ENCODE measurements around the gene CTNNA2.
"Not testable (repeated sequence)": the region's sequence is repeated elsewhere in the genome, so short reads cannot be mapped to it uniquely, and the experiment has no call there.

CTNNA2 gene

DNA sequence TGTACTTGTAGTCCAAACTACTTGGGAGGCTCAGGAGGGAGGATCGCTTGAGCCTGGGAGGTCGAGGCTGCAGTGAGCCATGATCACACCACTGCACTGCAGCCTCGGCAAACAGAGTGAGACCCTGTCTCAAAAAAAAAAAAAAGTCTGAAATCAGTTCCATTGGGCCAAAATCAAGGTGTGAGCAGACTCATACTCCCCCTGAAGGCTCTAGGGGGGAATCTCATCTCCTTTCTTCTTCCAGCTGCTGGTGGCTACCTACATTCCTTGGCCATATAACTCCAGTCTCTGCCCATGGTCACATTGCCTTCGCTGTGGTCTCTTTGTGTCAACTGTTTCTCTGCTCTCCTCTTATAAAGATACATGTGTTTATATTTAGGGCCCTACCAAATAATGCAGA, 557.7 kb downstream of the CTNNA2 start:
- no peak for DNase-seq (ENCODE audit: low read depth in 1 of 2, low spot score in 1 of 2)

DNA sequence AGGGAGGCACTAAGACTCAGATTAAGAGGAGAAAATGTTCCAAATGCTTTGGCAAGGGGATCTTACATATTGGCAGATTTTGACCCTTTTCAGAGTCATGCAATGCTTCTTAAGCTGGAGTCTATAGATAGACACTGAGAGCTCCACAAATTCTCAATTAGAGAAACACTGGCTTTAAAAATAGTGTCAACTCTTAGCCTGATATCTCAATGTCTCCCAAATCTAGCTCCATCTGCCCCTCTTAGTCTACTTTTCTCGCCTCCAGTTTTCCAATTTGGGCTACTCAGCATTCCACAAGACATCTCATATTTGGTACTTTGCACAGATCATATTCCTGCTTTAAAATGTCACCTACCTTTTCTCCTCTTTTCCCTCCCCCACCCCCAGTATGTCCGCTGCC, 559.1 kb downstream of the CTNNA2 start:
- DNase-seq (ENCODE audit: low read depth in 1 of 2, low spot score in 1 of 2) = no peak

DNA sequence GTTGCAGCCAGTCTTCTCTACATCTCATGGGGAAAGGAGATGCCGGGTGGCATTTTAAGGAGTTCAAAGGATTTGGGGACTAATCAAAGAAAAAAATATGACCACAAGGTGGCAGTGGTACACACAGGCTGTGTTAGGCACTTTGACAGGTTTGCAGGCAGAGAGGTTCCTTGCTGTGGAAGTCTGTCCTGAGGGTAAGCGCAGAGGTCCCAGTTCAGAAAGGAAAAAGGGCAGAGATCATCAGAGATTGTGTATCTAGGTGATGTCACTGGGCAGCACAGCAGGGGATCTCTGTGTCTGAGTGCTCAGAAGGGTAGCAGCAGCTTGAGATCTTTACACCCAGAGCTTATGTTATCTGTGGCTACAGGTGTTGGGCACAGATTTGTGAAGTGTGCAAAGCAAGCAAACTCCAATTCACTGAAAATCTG, 560.3 kb downstream of the CTNNA2 start:
- DNase-seq (ENCODE audit: low read depth in 1 of 2, low spot score in 1 of 2) = no peak

DNA sequence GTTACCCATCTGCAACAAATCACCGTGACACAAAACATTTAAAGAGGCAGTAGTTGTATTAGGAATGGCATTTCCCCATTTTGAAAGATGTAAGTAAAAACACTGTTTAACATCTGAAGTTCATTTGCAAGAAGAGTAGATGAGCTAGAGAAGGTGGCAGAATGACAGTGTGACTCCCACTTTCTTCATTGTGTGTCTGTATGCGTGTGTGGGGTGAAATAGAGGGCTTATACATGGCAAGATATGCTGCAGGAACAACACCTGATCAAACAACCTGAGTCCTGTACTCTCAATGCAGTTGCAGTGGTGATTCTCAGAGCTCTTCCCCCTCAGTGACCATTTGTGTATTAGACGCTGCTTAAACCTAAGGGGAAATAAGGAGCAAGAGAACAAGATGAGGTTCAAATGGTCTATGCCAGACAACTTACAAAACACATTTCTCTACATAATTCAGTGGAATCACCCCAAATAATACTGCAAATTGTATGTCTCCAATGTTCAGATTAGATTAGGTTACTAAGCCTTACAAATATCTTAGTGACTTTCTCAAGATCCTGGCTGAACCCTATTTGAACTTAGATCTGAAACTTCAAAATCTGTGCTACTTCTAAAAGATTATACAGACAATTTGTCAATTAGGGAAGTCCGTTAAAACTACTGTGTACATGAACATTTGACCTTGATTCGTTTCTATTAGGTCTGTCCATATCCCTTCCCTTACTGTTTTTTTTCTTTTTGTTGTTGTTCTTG, 561.6 kb downstream of the CTNNA2 start:
- DNase-seq (ENCODE audit: low read depth in 1 of 2, low spot score in 1 of 2) = no peak

DNA sequence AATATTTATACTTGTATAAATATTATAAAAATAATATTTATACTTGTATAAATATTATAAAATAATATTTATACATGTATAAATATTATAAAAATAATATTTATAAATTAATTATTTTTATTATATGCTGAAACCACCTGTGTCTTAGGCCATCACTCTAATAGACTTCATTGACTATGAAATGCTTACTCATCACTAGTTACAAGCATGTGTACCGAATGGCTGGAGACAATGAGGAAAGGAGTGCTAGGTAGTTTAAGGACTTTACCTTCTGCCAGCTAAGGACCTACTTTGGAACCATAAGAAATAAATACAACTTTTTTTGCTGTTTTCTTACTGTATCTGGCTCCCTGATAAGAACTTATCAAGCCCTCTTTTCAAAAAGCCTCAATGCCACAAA, 562.9 kb downstream of the CTNNA2 start:
- DNase-seq (ENCODE audit: low read depth in 1 of 2, low spot score in 1 of 2) = no peak

DNA sequence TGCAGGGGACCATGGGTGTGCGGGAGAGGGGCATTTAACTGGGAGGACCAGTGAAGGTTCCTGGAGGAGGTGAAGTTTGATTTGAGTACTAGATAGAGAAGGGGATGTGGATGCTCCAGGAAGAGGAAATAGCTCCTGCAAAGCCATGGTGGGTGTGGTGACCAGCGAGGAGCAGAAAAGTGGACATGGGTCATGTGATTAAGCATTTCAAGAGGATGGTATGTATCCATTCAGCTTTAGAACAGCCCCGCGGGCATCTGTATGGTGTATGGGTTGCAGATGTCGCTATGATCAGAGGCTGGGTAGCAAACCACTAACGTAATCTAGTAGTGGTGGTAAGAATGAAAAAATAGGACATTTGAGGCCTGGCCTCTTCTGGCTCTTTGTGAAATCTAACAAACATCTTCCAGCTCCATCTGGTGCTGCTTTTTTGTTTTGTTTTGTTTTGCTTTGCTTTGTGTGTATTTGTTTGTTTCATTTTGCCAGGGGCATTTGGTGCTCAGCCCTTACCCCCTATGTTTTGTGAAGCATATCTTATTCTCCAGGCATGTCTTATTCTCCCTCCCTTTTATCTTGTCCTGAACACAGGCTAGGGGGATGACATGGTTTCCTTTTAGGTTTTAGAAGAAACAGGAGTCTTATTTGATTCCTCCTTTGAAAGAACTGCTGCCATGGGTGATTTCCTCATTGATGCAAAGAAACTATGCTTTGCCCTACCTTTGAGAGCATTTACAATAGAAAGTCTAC, 565.6 kb downstream of the CTNNA2 start:
- no peak for DNase-seq (ENCODE audit: low read depth in 1 of 2, low spot score in 1 of 2)

DNA sequence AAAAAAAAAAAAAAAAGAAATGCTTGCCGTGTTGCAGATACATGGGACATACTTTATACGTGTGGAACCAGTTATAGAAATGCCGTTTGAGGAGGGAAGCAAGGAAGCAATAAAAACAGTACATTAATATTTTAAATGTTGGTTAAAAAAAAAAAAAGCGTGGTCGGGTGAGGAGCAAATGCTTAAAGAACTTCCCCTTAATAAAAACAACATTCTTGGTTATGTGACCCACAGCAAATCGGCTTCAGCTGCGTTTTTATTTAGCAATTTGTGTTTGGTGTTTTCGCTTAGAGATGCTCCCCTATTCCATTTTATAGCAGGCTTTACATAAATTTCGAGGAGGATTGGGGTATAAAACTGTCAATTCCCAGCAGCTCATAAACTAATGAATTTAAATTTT, 568.1 kb downstream of the CTNNA2 start:
- no peak for DNase-seq (ENCODE audit: low read depth in 1 of 2, low spot score in 1 of 2)

DNA sequence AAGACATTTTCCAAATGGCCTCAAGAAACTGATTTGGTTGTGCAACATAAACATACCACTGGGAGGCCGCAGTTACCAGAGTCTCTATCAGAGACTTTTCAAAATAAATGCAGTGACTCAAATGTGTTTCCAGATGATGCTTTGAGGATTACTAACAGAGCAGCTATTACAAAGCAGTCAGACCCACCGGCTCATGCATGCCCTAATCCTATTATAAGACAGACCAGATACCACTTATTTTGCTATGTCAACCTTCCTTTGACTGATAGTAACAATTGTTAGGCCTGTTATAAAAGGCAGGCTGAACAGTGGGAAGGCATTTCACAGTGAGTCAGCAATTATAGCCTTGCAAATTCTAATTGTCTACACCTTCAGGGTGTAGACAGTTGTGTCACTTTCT, 574.0 kb downstream of the CTNNA2 start:
- no peak for DNase-seq (ENCODE audit: low read depth in 1 of 2, low spot score in 1 of 2)

DNA sequence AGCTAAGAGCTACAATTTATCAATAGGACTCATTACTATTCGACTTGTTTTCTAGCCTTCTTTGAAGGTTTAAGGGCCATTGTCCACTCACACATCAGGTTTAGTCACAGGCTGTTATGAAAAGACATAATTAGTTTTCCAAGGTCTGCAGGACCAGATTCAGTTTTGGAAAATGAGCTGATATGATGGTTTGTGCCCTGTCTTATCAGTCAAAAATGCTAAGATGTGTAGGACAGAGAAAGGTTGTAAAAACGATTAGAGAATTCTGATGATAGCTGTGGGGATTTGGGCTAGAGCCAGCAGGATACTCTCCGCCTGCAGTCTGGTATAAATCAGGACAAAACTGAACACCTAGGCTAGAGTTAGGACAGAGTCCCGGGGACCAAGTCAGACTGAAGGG, 578.4 kb downstream of the CTNNA2 start:
- no peak for DNase-seq (ENCODE audit: low read depth in 1 of 2, low spot score in 1 of 2)

DNA sequence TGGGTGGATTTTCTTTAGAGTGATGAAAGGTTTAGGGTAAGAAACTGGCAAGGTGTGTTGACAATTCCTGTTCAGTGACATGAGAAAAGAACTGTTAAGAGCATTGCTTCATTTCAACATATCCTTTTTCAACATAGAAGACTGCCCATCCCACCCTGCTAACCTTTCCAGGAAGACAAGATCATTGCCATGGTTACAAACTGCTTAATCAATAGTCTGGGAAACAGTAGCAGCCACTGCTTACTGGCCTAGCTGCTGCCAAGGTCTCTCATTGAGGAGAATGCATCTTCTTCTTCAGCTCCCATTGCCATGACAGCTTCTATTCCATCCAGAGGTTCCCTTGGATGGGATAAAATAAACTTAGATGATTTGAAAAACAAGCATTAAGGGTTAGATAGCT, 579.6 kb downstream of the CTNNA2 start:
- no peak for DNase-seq (ENCODE audit: low read depth in 1 of 2, low spot score in 1 of 2)

DNA sequence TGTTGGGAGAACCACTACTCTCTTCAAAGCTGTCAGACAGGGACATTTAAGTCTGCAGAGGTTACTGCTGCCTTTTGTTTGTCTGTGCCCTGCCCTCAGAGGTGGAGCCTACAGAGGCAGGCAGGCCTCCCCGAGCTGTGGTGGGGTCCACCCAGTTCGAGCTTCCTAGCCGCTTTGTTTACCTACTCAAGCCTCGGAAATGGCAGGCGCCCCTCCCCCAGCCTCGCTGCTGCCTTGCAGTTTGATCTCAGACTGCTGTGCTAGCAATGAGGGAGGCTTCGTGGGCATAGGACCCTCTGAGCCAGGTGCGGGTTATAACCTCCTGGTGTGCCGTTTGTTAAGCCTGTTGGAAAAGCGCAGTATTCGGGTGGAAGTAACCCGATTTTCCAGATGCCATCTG, 585.7 kb downstream of the CTNNA2 start:
- not testable (repeated sequence) for DNase-seq (ENCODE audit: low read depth in 1 of 2, low spot score in 1 of 2)

DNA sequence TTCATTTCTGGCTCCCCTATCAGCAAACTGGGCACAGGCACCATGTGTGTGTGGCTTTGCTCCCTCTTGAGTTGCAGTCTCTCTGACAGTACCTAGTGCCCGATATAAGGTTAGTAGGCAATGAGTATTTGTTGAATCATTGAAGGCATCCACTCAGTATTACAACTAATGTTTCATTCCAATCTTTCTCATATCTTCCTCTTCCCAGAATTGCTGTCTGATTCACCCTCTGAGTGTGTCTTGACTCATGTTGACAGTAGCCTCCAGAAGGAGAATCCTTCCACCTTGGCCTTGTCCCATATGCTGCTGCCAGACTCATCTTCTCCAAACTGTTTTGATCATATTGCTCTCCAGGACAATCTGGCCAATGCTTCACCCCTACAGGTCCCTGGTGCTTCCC, 589.2 kb downstream of the CTNNA2 start:
- no peak for DNase-seq (ENCODE audit: low read depth in 1 of 2, low spot score in 1 of 2)

DNA sequence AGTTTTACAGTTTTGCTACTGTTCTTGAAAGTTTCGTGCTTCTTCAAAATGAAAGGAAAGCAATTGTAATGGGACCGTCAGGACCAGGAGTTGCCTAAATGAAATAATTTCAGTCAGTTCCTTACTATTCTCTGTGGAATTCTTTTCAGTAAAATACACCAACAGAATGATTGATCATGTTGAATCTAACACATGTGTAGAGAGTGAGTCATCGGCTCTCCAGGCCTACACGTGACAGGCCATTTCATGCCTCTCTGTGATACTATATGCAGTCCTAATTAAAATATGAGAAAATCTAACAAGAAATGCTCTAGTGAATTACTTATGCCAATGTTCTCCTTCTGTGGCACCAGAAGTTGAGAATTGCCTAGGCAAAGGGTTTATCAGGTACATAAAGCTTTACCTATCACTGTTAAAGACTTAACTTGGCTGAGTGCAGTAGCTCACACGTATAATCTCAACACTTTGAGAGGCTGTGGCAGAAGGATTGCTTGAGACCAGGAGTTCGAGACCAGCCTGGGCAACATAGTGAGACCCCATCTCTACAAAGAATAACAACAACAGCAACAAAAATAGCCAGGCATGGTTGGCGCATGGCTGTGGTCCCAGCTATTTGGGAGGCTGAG, 592.3 kb downstream of the CTNNA2 start:
- DNase-seq (ENCODE audit: low read depth in 1 of 2, low spot score in 1 of 2) = no peak

DNA sequence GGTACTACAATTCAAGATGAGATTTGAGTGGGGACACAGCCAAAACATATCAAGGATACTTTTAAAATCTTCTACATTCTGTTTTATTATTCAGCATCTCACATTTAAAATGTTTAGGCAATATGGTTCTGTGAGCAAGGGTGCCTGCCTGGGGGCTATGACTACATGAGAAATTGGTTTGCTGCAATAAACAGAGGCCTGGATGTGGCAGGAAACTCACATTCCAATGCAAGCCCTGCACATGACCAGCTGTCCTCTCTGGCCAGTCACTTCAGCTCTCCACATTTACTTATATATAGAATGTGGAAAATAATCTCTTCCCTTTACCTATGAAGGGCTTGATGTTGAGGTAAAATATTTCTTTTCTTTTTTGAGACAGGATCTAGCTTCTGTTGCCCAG, 598.3 kb downstream of the CTNNA2 start:
- no peak for DNase-seq (ENCODE audit: low read depth in 1 of 2, low spot score in 1 of 2)

DNA sequence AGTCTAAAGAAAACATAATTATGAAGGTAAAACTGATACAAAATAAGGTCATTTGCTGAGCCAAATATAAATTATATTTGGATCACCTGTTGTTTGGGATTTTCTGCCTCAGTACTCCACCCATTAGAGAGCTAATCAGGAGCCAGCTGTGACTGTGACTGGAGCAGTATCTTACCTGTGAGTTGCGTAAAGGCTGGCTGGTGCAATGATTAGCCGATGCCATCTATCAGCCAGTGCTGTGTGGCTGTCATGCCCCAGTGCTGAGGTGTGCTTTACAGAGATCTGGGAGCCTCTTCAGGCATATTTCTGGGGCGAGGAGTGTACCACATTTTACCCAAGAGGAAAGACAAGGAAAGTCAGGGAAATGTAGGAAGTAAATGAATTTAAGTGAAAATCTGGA, 599.9 kb downstream of the CTNNA2 start:
- no peak for DNase-seq (ENCODE audit: low read depth in 1 of 2, low spot score in 1 of 2)

DNA sequence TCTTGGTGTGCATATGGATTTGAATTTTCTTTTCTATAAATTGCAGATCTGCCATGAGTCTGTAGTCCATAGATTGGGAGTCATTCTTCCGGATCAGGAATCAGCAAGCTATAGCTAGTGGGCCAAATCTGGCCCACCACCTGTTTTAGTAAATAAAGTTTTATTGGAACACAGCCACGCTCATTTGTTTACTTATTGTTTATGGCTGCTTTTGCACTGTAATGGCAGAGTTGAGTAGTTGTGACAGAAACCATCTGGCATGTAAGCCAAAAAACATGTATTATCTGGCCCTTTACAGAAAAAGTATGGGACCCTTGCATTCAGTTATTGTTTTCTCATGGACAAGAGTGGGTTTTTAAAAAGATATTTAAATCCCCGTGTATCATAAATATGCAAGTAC, 600.5 kb downstream of the CTNNA2 start:
- DNase-seq (ENCODE audit: low read depth in 1 of 2, low spot score in 1 of 2) = no peak

DNA sequence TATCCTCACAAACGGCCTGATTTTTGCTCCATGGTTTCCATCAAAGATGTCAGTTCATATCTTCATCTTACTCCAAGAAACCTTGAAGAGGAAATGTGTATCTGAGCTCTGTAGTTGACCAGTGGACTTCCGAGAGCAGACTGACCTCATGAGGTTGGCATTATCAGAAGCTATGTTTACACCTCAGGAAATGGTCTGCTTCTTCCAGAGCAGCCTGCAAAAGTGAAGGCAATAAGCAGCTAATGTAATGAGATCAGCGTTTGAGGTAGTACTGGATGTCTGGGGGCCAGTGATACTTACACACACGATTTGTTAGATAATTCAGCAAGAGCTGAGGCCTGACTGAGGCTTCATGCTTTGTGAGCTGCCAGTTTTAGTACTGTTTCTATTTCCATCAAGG, 602.0 kb downstream of the CTNNA2 start:
- no peak for DNase-seq (ENCODE audit: low read depth in 1 of 2, low spot score in 1 of 2)

DNA sequence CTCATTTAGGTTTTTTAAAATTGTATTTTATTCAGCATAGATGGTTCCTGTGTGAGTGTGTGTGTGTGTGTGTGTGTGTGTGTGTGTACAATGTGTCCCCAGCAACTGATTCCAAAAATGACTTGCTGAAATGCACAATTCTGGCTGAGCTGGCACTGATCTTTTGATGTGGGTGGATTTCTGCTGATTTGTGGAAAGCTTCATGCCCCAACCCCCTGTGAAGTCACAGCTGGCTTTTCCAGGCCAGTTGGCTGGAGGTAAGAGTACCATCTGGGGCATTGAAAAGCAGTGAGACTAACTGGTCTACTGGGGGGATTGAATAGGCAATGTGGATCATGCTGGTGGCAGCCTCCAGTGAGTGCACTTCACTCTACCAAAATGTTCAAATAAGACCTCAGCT, 604.5 kb downstream of the CTNNA2 start:
- no peak for DNase-seq (ENCODE audit: low read depth in 1 of 2, low spot score in 1 of 2)

DNA sequence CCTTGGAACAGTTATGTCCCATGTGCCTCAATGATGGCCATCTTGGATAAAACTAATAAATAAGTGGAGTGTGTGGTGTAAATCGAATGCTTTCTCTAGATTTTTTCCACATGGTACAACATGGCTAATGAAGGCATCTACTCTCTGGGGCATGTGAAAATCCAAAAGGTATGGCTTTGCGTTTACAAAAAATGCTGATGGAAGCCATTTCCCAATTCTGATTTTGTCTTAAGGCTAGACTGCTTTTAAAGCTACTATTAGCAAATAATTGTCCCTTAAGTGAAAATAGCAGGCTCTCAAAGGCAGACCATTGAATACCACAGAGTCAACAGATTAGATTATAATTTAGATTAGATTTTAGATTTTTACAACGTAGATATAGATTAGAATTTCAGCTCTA, 608.0 kb downstream of the CTNNA2 start:
- DNase-seq (ENCODE audit: low read depth in 1 of 2, low spot score in 1 of 2) = no peak

DNA sequence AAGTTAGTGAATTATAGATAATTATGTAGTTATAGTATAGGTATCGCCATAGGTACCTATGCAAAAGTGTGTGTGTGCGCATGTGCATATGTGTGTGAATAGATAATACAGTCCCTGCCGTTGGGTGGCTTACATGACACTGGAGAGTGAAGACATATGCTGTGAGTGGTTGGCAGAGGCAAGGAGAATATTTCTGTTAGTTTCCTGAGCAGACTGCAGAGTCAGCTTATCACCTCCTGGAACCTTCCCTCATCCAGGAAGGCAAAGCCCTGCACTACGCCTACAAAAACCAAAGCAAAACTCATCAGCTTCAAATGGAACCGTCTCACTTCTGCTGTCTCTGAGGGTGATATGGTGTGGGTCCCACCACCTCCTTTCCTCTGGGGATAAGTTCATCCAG, 609.8 kb downstream of the CTNNA2 start:
- DNase-seq (ENCODE audit: low read depth in 1 of 2, low spot score in 1 of 2) = no peak

DNA sequence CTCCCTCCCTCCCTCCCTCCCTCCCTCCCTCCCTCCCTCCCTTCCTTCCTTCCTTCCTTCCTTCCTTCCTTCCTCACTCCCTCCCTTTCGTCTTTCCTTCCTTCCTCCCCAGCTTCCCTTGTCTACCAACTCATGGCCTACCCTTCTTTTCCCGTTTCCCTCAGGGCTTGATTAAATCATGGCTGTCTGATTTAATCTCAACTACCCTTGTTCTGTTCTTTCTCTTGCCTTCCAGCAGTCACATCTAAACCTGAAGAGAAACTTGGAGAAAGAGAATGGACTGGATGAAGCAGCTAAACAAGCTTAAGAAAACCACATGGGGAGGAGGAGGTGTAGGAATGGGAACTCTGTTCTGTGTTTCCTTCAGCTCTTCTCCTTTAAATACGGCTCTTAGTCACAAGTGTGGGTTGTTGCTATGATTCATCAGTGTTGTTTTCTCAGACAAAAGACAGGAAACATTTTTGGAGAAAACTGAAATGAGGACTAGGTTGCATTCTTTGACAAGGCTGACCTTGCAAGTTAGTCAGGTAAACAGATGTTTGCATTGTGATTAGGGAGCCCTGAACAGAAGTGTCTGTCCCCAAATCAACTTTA, 613.8 kb downstream of the CTNNA2 start:
- no peak for DNase-seq (ENCODE audit: low read depth in 1 of 2, low spot score in 1 of 2)

DNA sequence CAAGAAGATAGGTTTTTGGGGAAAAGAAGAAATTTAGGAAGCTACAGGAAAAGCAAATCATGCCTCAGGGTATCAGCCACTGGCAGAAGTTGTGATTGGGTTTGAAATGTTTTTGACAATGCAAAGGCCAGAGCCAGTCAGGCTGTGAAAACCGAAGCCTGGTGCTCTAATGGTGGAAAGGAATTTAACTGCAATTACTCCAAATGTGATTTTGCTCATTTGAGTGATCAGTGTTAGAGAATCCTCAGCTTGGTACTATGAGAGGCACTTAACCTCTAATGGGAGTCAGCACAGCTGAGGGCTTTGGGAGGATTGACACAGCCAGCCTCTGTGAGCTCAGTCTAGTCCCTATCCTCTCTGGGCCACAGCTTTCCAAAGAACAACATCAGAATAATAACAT, 615.2 kb downstream of the CTNNA2 start:
- DNase-seq (ENCODE audit: low read depth in 1 of 2, low spot score in 1 of 2) = no peak

All from stimulated activated CD4-positive, alpha-beta T cell treated with anti-CD3 and anti-CD28 coated beads, Interleukin-15, amount 100 ng/mL, for 1 hour (primary cell).